IMR-90 (cell line): ENCODE data around the gene LIMS1. TPM values are rescaled to one million over a fixed set of nuclear protein-coding genes. Genes with fewer than 3 reads are reported as not detected.

ENCODE experiments used
- ATAC-seq: fragments of 200-7000 bp; cut with Tn5 transposase; 2 replicates; pipeline ENCODE4 v1.9.1; 2020; ENCODE audit warnings: low read depth, mild to moderate bottlenecking, moderate library complexity
- BruUV-seq: library from RNA; stranded (reverse); fragments of 400-500 nt; replicated peaks from 2 replicates; lab custom pipeline; 2021; lab: Mats Ljungman, UMichigan
- CTCF ChIA-PET: fragments of 300-600 bp; formaldehyde crosslinking; extraction: SDS; loops from one replicate; lab custom pipeline; 2021; ENCODE audit warnings: antibody characterized with exemption; lab: Yijun Ruan, JAX
- POLR2A ChIA-PET: fragments of 300-600 bp; sonication (Branson Sonifier 250); formaldehyde crosslinking; loops from one replicate; lab custom pipeline; 2022; ENCODE audit warnings: antibody characterized with exemption; ENCODE audit not compliant: unreplicated experiment; lab: Charles Lee
- DNase-seq: peaks from one replicate; pipeline ENCODE4 v3.0.0; 2013
- H2AFZ ChIP-seq: replicated peaks from 2 replicates; pipeline ENCODE3; 2013; ENCODE audit warnings: low read length, mild to moderate bottlenecking; ENCODE audit not compliant: poor library complexity
- H2AK5ac ChIP-seq: 2 replicates; pipeline ENCODE4 v1.6.1; 2013; ENCODE audit warnings: low read depth, low read length, inconsistent platforms
- H2AK9ac ChIP-seq: replicated peaks from 2 replicates; pipeline ENCODE3; 2013; ENCODE audit warnings: mild to moderate bottlenecking, low read depth, low read length, moderate library complexity; ENCODE audit not compliant: poor library complexity
- H2BK120ac ChIP-seq: 2 replicates; pipeline ENCODE4 v1.6.1; 2013; ENCODE audit warnings: low read depth, low read length, inconsistent platforms
- H2BK15ac ChIP-seq: 3 replicates; pipeline ENCODE4 v1.6.1; 2013; ENCODE audit warnings: low read depth, low read length, inconsistent platforms
- H2BK20ac ChIP-seq: 2 replicates; pipeline ENCODE4 v1.6.1; 2013; ENCODE audit warnings: low read depth, mild to moderate bottlenecking, inconsistent platforms, low read length, moderate library complexity
- H2BK5ac ChIP-seq: 2 replicates; pipeline ENCODE4 v1.6.1; 2013; ENCODE audit warnings: mild to moderate bottlenecking, low read depth, low read length, inconsistent platforms; ENCODE audit not compliant: poor library complexity, severe bottlenecking
- H3K14ac ChIP-seq: replicated peaks from 2 replicates; pipeline ENCODE4 v1.6.1; 2013; ENCODE audit warnings: low read depth, low read length, inconsistent platforms
- H3K18ac ChIP-seq: 2 replicates; pipeline ENCODE4 v1.6.1; 2013; ENCODE audit warnings: low read depth, low read length, control low read depth
- H3K23ac ChIP-seq: 2 replicates; pipeline ENCODE4 v1.6.1; 2013; ENCODE audit warnings: low read depth, low read length, inconsistent platforms
- H3K27ac ChIP-seq: 2 replicates; pipeline ENCODE4 v1.5.1; 2013; ENCODE audit warnings: mild to moderate bottlenecking, control low read depth, low read length; ENCODE audit not compliant: insufficient read depth
- H3K27me3 ChIP-seq: 2 replicates; pipeline ENCODE4 v1.6.1; 2013; ENCODE audit warnings: low read length; ENCODE audit not compliant: control insufficient read depth, insufficient read depth
- H3K36me3 ChIP-seq: 2 replicates; pipeline ENCODE4 v1.6.1; 2013; ENCODE audit warnings: low read length, mixed read lengths; ENCODE audit not compliant: control insufficient read depth, insufficient read depth
- H3K4ac ChIP-seq: 2 replicates; pipeline ENCODE4 v1.6.1; 2013; ENCODE audit warnings: low read depth, low read length, inconsistent platforms
- H3K4me1 ChIP-seq: 2 replicates; pipeline ENCODE4 v1.6.1; 2013; ENCODE audit warnings: low read length, mixed read lengths; ENCODE audit not compliant: control insufficient read depth, insufficient read depth
- H3K4me2 ChIP-seq: 2 replicates; pipeline ENCODE4 v1.6.1; 2013; ENCODE audit warnings: low read depth, mild to moderate bottlenecking, control low read depth, low read length, moderate library complexity
- H3K4me3 ChIP-seq: 2 replicates; pipeline ENCODE4 v1.5.1; 2013; ENCODE audit warnings: low read depth, mild to moderate bottlenecking, control low read depth, low read length, moderate library complexity; ENCODE audit not compliant: insufficient read depth
- H3K56ac ChIP-seq: 2 replicates; pipeline ENCODE4 v1.6.1; 2013; ENCODE audit warnings: low read length, inconsistent platforms; ENCODE audit not compliant: insufficient read depth; ENCODE audit errors: extremely low read depth
- H3K79me1 ChIP-seq, 2 experiments: 2 replicates each; pipeline ENCODE4 v1.6.1; 2013; ENCODE audit warnings: low read length in 2 of 2, inconsistent platforms in 1 of 2, low read depth in 1 of 2
- H3K9ac ChIP-seq: 2 replicates; pipeline ENCODE4 v1.6.1; 2013; ENCODE audit warnings: low read depth, low read length, control low read depth
- H3K9me1 ChIP-seq: 2 replicates; pipeline ENCODE4 v1.6.1; 2013; ENCODE audit warnings: low read length, inconsistent platforms; ENCODE audit not compliant: insufficient read depth
- H3K9me3 ChIP-seq: 2 replicates; pipeline ENCODE4 v1.6.1; 2013; ENCODE audit warnings: low read length; ENCODE audit not compliant: control insufficient read depth, insufficient read depth
- H4K20me1 ChIP-seq: 2 replicates; pipeline ENCODE4 v1.6.1; 2013; ENCODE audit warnings: low read length, inconsistent platforms; ENCODE audit not compliant: insufficient read depth
- H4K5ac ChIP-seq: 2 replicates; pipeline ENCODE4 v1.6.1; 2013; ENCODE audit warnings: mild to moderate bottlenecking, low read depth, low read length, control low read depth
- H4K8ac ChIP-seq, 2 experiments: 2 replicates each; pipeline ENCODE4 v1.6.1; 2013; ENCODE audit warnings: low read depth in 2 of 2, low read length in 2 of 2, control low read depth in 1 of 2, inconsistent platforms in 1 of 2
- H4K91ac ChIP-seq: 2 replicates; pipeline ENCODE4 v1.6.1; 2013; ENCODE audit warnings: low read depth, low read length, inconsistent platforms; ENCODE audit not compliant: insufficient read depth
- BHLHE40 ChIP-seq: fragments of 150-350 bp; IDR thresholded peaks from 2 replicates; pipeline ENCODE4 v1.6.1; 2016; ENCODE audit warnings: mild to moderate bottlenecking, low read depth, low read length
- CEBPB ChIP-seq: IDR thresholded peaks from 2 replicates; pipeline ENCODE4 v1.6.1; 2012; ENCODE audit warnings: low read depth, low read length, improper control_type of control experiment
- CHD1 ChIP-seq: IDR thresholded peaks from 2 replicates; pipeline ENCODE4 v1.6.1; 2012; ENCODE audit warnings: low read depth, low read length, improper control_type of control experiment
- CTCF ChIP-seq: conservative IDR thresholded peaks from 2 replicates; pipeline ENCODE4 v1.5.1; 2012; ENCODE audit warnings: mild to moderate bottlenecking, low read depth, low read length, improper control_type of control experiment
- ELK1 ChIP-seq: fragments of 150-350 bp; IDR thresholded peaks from 2 replicates; pipeline ENCODE4 v1.6.1; 2016; ENCODE audit warnings: low read depth, mild to moderate bottlenecking, low read length, moderate library complexity, borderline replicate concordance
- FOS ChIP-seq: fragments of 150-350 bp; IDR thresholded peaks from 2 replicates; pipeline ENCODE4 v1.6.1; 2016; ENCODE audit warnings: low read depth, low read length
- MAFK ChIP-seq: IDR thresholded peaks from 2 replicates; pipeline ENCODE4 v1.6.1; 2012; ENCODE audit warnings: low read depth, low read length, improper control_type of control experiment
- MAZ ChIP-seq: IDR thresholded peaks from 2 replicates; pipeline ENCODE4 v1.6.1; 2012; ENCODE audit warnings: low read depth, mild to moderate bottlenecking, low read length, improper control_type of control experiment, moderate library complexity, borderline replicate concordance
- MXI1 ChIP-seq: IDR thresholded peaks from 2 replicates; pipeline ENCODE4 v1.6.1; 2012; ENCODE audit warnings: low read depth, mild to moderate bottlenecking, low read length, moderate library complexity, borderline replicate concordance
- NFE2L2 ChIP-seq: fragments of 150-350 bp; IDR thresholded peaks from 2 replicates; pipeline ENCODE4 v1.6.1; 2016; ENCODE audit warnings: low read depth, mild to moderate bottlenecking, low read length
- POLR2A ChIP-seq: IDR thresholded peaks from 2 replicates; pipeline ENCODE4 v1.6.1; 2012; ENCODE audit warnings: mild to moderate bottlenecking, low read depth, low read length
- RAD21 ChIP-seq: IDR thresholded peaks from 2 replicates; pipeline ENCODE4 v1.6.1; 2012; ENCODE audit warnings: low read length, improper control_type of control experiment
- RCOR1 ChIP-seq: IDR thresholded peaks from 2 replicates; pipeline ENCODE4 v1.6.1; 2012; ENCODE audit warnings: mild to moderate bottlenecking, low read length, improper control_type of control experiment; ENCODE audit not compliant: insufficient replicate concordance
- RFX5 ChIP-seq: IDR thresholded peaks from 2 replicates; pipeline ENCODE4 v1.8.0; 2012; ENCODE audit warnings: low read depth, mild to moderate bottlenecking, low read length, moderate library complexity
- SMC3 ChIP-seq: fragments of 150-350 bp; IDR thresholded peaks from 2 replicates; pipeline ENCODE4 v1.6.1; 2016; ENCODE audit warnings: low read depth, mild to moderate bottlenecking, antibody characterized with exemption, low read length, moderate library complexity
- USF2 ChIP-seq: fragments of 150-350 bp; IDR thresholded peaks from 2 replicates; pipeline ENCODE4 v1.6.1; 2017; ENCODE audit warnings: mild to moderate bottlenecking, antibody characterized with exemption, low read length, low read depth
- dilution Hi-C: fragments of 300-500 bp; cut with HindIII; formaldehyde crosslinking; loops from one replicate; pipeline ENCODE4 v1.14.3; 2018; ENCODE audit warnings: low sequenced_read_pairs; ENCODE audit not compliant: unreplicated experiment
- in situ Hi-C: fragments of 300-500 bp; cut with MboI; formaldehyde crosslinking; loops from 3 replicates; pipeline ENCODE4 v1.14.3; 2019; ENCODE audit warnings: low sequenced_read_pairs, inconsistent platforms, mixed read lengths
- intact Hi-C: fragments of 100-400 bp; cut with micrococcal nuclease; formaldehyde crosslinking; loops from 2 replicates; pipeline ENCODE4 v1.10.0; 2022
- polyA plus RNA-seq, 3 experiments: library from polyadenylated mRNA; depleted of rRNA; stranded (reverse); fragments of >200 nt; gene quantifications; 2 replicates each; pipeline ENCODE4 v1.2.3, GENCODE V29; 2012; ENCODE audit warnings: low replicate concordance in 1 of 3
- total RNA-seq: library from RNA; depleted of rRNA; stranded (reverse); fragments of >200 nt; gene quantifications from 2 replicates; pipeline ENCODE4 v1.2.3, GENCODE V29; 2012

LIMS1 gene
- total and polyA plus RNA-seq, 2 of the 4 experiments (the other 2 are of a cell fraction): 59.1 to 131 TPM

DNA sequence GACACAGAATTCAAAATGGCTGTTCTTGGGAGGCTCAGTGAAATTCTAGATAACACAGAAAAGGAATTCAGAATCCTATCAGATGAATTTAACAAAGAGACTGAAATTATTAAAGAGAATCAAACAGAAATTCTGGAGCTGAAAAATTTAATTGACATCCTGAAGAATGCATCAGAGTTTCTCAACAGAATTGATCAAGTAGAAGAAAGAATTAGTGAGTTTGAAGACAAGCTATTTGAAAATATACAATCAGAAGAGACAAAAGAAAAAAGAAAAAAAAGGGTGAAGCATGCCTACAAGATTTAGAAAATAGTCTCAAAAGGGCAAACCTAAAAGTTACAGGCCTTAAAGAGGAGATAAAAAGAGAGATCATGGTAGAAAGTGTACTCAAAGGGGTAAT, 173.0 kb downstream of the LIMS1 start:
- Histone ChIP-seq H3K9me3 (no peaks in the 10 kb centered on the region), H3K9me1 (no peaks in the 10 kb centered on the region), H3K4me3 (no peak overlapping the region), H2BK20ac (no peak overlapping the region), H2AK9ac (no peak overlapping the region), H2BK5ac (no peak overlapping the region), H4K5ac (no peak overlapping the region), H3K4me2 (no peak overlapping the region), H2BK120ac (no peak overlapping the region), H2AFZ (no peak overlapping the region), H2BK15ac (no peak overlapping the region), H3K9ac (no peak overlapping the region), H3K4ac (no peak overlapping the region), H3K36me3 (no peaks in the 10 kb centered on the region), H4K8ac (no peak overlapping the region), H3K27me3 (no peaks in the 10 kb centered on the region), H3K56ac (no peak overlapping the region), H4K20me1 (no peaks in the 10 kb centered on the region), H3K79me1 (no peaks in the 10 kb centered on the region), H2AK5ac (no peak overlapping the region), H4K91ac (no peak overlapping the region), H3K27ac (no peak overlapping the region), H3K23ac (no peak overlapping the region), H3K18ac (no peak overlapping the region), H3K4me1 (no peaks in the 10 kb centered on the region), H3K14ac (no peak overlapping the region)
- DNase-seq: no peak
- no peak for ATAC-seq
- TF ChIP-seq MAZ (no peak), SMC3 (no peak), CEBPB (no peak), NFE2L2 (no peak), USF2 (no peak), POLR2A (no peak), ELK1 (no peak), BHLHE40 (no peak), MXI1 (no peak), RFX5 (no peak), MAFK (no peak), RAD21 (no peak), RCOR1 (no peak), CHD1 (no peak), CTCF (no peak), FOS (no peak)
- in situ Hi-C loops: no loop called here
- ChIA-PET POLR2A (interaction anchor here (0.6 kb wide), 1 partner anchor 25 kb away, joined by 5 read pairs; no protein-coding TSS in a partner anchor), CTCF (no interaction called here)
- no TSS peak for BruUV-seq
- dilution Hi-C loops: no loop called here
- intact Hi-C loops: no loop called here
